ENCODE measurements around the gene ASCC3.
"Not testable (repeated sequence)": the region's sequence is repeated elsewhere in the genome, so short reads cannot be mapped to it uniquely, and the experiment has no call there.

Gene ASCC3

GRCh38 chr6:100886076-100886475 is 4.9 kb upstream of the ASCC3 start:
- DNase-seq = no peak

- DNase-seq = no peak
Observed at GRCh38 chr6:100883347-100883746, 2.2 kb upstream of the ASCC3 start.

- no peak for DNase-seq
Observed at GRCh38 chr6:100881707-100882040, 545 bp upstream of the ASCC3 start.

- no peak for DNase-seq
Observed at GRCh38 chr6:100880149-100880852, 828 bp downstream of the ASCC3 start.

GRCh38 chr6:100879317-100879716 is 1.8 kb downstream of the ASCC3 start:
- DNase-seq = no peak

GRCh38 chr6:100877851-100878250 is 3.3 kb downstream of the ASCC3 start:
- DNase-seq = no peak

GRCh38 chr6:100876251-100876650 is 4.9 kb downstream of the ASCC3 start:
- DNase-seq = no peak

GRCh38 chr6:100865525-100865924 is 15.6 kb downstream of the ASCC3 start:
- DNase-seq = no peak

- DNase-seq = no peak
Observed at GRCh38 chr6:100862063-100862462, 19.1 kb downstream of the ASCC3 start.

GRCh38 chr6:100856146-100856545 is 25.0 kb downstream of the ASCC3 start:
- DNase-seq = no peak

- no peak for DNase-seq
Observed at GRCh38 chr6:100851819-100852218, 29.3 kb downstream of the ASCC3 start.

- no peak for DNase-seq
Observed at GRCh38 chr6:100850174-100850573, 31.0 kb downstream of the ASCC3 start.

- DNase-seq = no peak
Observed at GRCh38 chr6:100846276-100846675, 34.9 kb downstream of the ASCC3 start.

- DNase-seq = no peak
Observed at GRCh38 chr6:100845676-100846075, 35.5 kb downstream of the ASCC3 start.

GRCh38 chr6:100839419-100839818 is 41.7 kb downstream of the ASCC3 start:
- DNase-seq = no peak

- DNase-seq = no peak
Observed at GRCh38 chr6:100838011-100838410, 43.1 kb downstream of the ASCC3 start.

- DNase-seq = no peak
Observed at GRCh38 chr6:100833972-100834574, 47.1 kb downstream of the ASCC3 start.

- not testable (repeated sequence) for DNase-seq
Observed at GRCh38 chr6:100829077-100829595, 52.0 kb downstream of the ASCC3 start.

- no peak for DNase-seq
Observed at GRCh38 chr6:100823041-100823440, 58.1 kb downstream of the ASCC3 start.

GRCh38 chr6:100818066-100818465 is 63.1 kb downstream of the ASCC3 start:
- no peak for DNase-seq

GRCh38 chr6:100810015-100810414 is 71.1 kb downstream of the ASCC3 start:
- DNase-seq = no peak

- DNase-seq = no peak
Observed at GRCh38 chr6:100809346-100809745, 71.8 kb downstream of the ASCC3 start.

GRCh38 chr6:100808638-100809275 is 72.4 kb downstream of the ASCC3 start:
- DNase-seq = no peak

GRCh38 chr6:100806296-100806695 is 74.8 kb downstream of the ASCC3 start:
- no peak for DNase-seq

Measured in NCI-H1436 treated with DMSO at 0.1 percent for 48 hours (cell line).